ENCODE measurements around the gene TRIM3. TPM values are rescaled to one million over a fixed set of nuclear protein-coding genes. Genes with fewer than 3 reads are reported as not detected.

Gene TRIM3
- polyA plus RNA-seq, 1 experiment: 10.4 TPM

DNA sequence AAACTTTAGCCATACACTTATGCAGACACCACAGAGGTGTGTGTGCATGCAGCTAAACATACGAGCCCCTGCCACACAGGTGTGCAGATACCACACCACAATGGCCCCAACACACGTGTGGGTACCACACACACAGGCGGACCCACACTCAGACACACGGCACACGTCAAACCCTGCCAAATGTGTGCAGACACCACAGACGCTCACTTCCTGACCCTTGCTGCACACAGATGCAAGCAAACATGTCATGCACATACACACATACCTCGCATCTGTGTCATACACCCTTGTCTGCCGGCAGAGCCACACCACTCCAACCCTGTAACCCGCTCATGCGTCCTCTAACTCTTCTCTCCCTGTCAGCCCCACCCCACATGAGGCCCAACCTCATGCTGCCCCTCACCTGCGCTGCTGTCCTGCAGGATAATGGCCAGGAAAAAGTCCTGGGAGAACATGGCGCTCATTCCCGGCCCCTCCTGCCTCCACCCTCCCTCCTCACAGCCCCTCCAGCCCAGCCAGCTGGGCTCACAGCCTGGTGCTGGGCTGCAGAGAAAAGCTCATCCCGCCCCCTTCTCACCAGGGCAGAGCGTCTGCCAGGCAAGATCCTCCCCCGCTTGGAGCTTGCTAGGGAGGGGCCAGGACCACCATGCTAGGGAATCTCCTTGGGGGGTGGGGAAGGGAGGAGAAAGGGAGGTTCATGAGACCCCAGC is 69.2 kb downstream of the TRIM3 start:
- ChIA-PET POLR2A (no interaction called here), CTCF (interaction anchor here (1.0 to 2.1 kb wide), 2 partner anchors 14 to 39 kb away, joined by 4 to 6 read pairs; partner anchors contain the start of gene SMPD1)
- H3K4me3 ChIP-seq (ENCODE audit: low read depth, low read length): no peak overlapping the region
- no peaks in the 10 kb centered on the region for H3K27me3 ChIP-seq (ENCODE audit: control insufficient read depth, insufficient read depth, low read length)
- TF ChIP-seq CTCF (IDR thresholded peaks at IDR 0.05; ENCODE audit: insufficient read depth, low read depth, low read length): no peak
- DNase-seq (ENCODE audit: low read depth): no peak
- peaks cover 3% of the 10 kb centered on the region for H3K36me3 ChIP-seq (ENCODE audit: control insufficient read depth, insufficient read depth, low read length)

DNA sequence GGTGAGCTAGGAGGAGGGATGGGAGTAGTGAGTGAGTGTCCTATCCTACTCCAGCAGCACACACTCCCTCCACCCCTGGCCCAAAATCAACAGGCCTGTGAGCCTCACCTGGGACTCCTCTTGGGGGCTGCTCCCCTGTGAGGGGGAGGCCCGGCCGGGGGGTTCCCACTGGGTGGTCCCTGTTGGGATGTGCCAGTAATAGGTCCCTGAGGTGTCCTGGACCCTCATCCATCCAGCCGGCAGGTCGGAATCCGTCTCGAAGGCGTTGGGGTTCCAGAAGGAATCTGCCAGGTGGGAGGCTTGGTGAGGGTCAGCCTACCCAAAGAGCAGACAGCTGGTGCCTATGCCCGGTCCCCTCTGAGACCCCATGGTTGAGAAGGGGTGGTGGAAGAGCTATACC is 70.2 kb downstream of the TRIM3 start:
- no peak for DNase-seq (ENCODE audit: low read depth)
- ChIA-PET CTCF (interaction anchor here (0.8 to 2.1 kb wide), 4 partner anchors 13 to 40 kb away, joined by 3 to 7 read pairs (median 5); partner anchors contain the start of genes APBB1 and SMPD1), POLR2A (interaction anchor here (0.5 kb wide), 1 partner anchor 13 kb away, joined by 3 read pairs; no protein-coding TSS in a partner anchor)
- no peaks in the 10 kb centered on the region for H3K27me3 ChIP-seq (ENCODE audit: control insufficient read depth, insufficient read depth, low read length)
- no peak for TF ChIP-seq CTCF (IDR thresholded peaks at IDR 0.05; ENCODE audit: insufficient read depth, low read depth, low read length)
- peaks cover 3% of the 10 kb centered on the region for H3K36me3 ChIP-seq (ENCODE audit: control insufficient read depth, insufficient read depth, low read length)
- H3K4me3 ChIP-seq (ENCODE audit: low read depth, low read length): no peak overlapping the region

DNA sequence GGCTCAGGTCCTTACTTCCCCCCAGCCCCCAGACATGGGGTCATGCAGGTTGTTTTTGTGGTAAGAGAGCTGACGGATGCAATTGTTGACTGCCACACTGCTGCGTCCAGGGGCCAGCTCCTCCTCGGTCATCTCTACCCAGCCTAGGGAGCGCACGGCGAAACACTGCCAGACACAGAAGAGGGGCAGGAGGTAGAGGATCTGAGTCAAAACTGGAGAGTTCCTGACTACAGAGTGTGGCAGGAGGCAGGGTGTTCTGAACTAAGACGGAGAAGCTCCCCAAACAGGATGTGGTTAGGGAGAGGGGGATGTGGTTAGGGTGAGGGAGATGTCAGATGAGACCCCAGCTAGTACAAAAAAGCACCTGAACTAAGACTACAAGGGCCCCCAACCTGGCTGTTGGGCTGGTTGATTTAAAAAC is 71.2 kb downstream of the TRIM3 start:
- CTCF ChIA-PET: interaction anchor here (0.8 to 2.1 kb wide), 4 partner anchors 12 to 37 kb away, joined by 3 to 7 read pairs (median 6); partner anchors contain the start of genes APBB1 and SMPD1
- Histone ChIP-seq H3K4me3 (ENCODE audit: low read depth, low read length) (no peak overlapping the region), H3K36me3 (ENCODE audit: control insufficient read depth, insufficient read depth, low read length) (peaks cover 3% of the 10 kb centered on the region; the same call in 1 of the 2 replicates), H3K27me3 (ENCODE audit: control insufficient read depth, insufficient read depth, low read length) (no peaks in the 10 kb centered on the region)
- POLR2A ChIA-PET: interaction anchor here (0.5 kb wide), 1 partner anchor 12 kb away, joined by 5 read pairs; the partner anchor contains the start of gene SMPD1
- no peak for DNase-seq (ENCODE audit: low read depth)
- TF ChIP-seq CTCF (IDR thresholded peaks at IDR 0.05; ENCODE audit: insufficient read depth, low read depth, low read length): no peak

- Histone ChIP-seq H3K36me3 (ENCODE audit: control insufficient read depth, insufficient read depth, low read length) (peaks cover 3% of the 10 kb centered on the region; the same call in 1 of the 2 replicates), H3K27me3 (ENCODE audit: control insufficient read depth, insufficient read depth, low read length) (no peaks in the 10 kb centered on the region), H3K4me3 (ENCODE audit: low read depth, low read length) (no peak overlapping the region)
- no peak for TF ChIP-seq CTCF (IDR thresholded peaks at IDR 0.05; ENCODE audit: insufficient read depth, low read depth, low read length)
- POLR2A ChIA-PET: no interaction called here
- CTCF ChIA-PET: interaction anchor here (2.0 to 2.1 kb wide), 2 partner anchors 11 to 37 kb away, joined by 6 read pairs; partner anchors contain the start of gene SMPD1
- no peak for DNase-seq (ENCODE audit: low read depth)
Observed at GRCh38 chr11:6402061-6402470, 71.7 kb downstream of the TRIM3 start.

- POLR2A ChIA-PET: no interaction called here
- Histone ChIP-seq H3K36me3 (ENCODE audit: control insufficient read depth, insufficient read depth, low read length) (peaks cover 3% of the 10 kb centered on the region; the same call in 1 of the 2 replicates), H3K4me3 (ENCODE audit: low read depth, low read length) (no peak overlapping the region), H3K27me3 (ENCODE audit: control insufficient read depth, insufficient read depth, low read length) (no peaks in the 10 kb centered on the region)
- TF ChIP-seq CTCF (IDR thresholded peaks at IDR 0.05; ENCODE audit: insufficient read depth, low read depth, low read length): no peak
- CTCF ChIA-PET: interaction anchor here (1.8 to 2.0 kb wide), 2 partner anchors 36 to 38 kb away, joined by 4 to 6 read pairs; no protein-coding TSS in a partner anchor
- no peak for DNase-seq (ENCODE audit: low read depth)
Observed at GRCh38 chr11:6401464-6401863, 72.3 kb downstream of the TRIM3 start.
